IMR-90 (cell line): ENCODE data around the gene BCL2L11. TPM values are rescaled to one million over a fixed set of nuclear protein-coding genes. Genes with fewer than 3 reads are reported as not detected.

Experiments used
- ATAC-seq: fragments of 200-7000 bp; cut with Tn5 transposase; 2 replicates; pipeline ENCODE4 v1.9.1; 2020; ENCODE audit warnings: low read depth, mild to moderate bottlenecking, moderate library complexity
- BruUV-seq: library from RNA; stranded (reverse); fragments of 400-500 nt; replicated peaks from 2 replicates; lab custom pipeline; 2021; lab: Mats Ljungman, UMichigan
- CTCF ChIA-PET: fragments of 300-600 bp; formaldehyde crosslinking; extraction: SDS; loops from one replicate; lab custom pipeline; 2021; ENCODE audit warnings: antibody characterized with exemption; lab: Yijun Ruan, JAX
- POLR2A ChIA-PET: fragments of 300-600 bp; sonication (Branson Sonifier 250); formaldehyde crosslinking; loops from one replicate; lab custom pipeline; 2022; ENCODE audit warnings: antibody characterized with exemption; ENCODE audit not compliant: unreplicated experiment; lab: Charles Lee
- DNase-seq: peaks from one replicate; pipeline ENCODE4 v3.0.0; 2013
- H2AFZ ChIP-seq: replicated peaks from 2 replicates; pipeline ENCODE3; 2013; ENCODE audit warnings: low read length, mild to moderate bottlenecking; ENCODE audit not compliant: poor library complexity
- H2AK5ac ChIP-seq: 2 replicates; pipeline ENCODE4 v1.6.1; 2013; ENCODE audit warnings: low read depth, low read length, inconsistent platforms
- H2AK9ac ChIP-seq: replicated peaks from 2 replicates; pipeline ENCODE3; 2013; ENCODE audit warnings: mild to moderate bottlenecking, low read depth, low read length, moderate library complexity; ENCODE audit not compliant: poor library complexity
- H2BK120ac ChIP-seq: 2 replicates; pipeline ENCODE4 v1.6.1; 2013; ENCODE audit warnings: low read depth, low read length, inconsistent platforms
- H2BK15ac ChIP-seq: 3 replicates; pipeline ENCODE4 v1.6.1; 2013; ENCODE audit warnings: low read depth, low read length, inconsistent platforms
- H2BK20ac ChIP-seq: 2 replicates; pipeline ENCODE4 v1.6.1; 2013; ENCODE audit warnings: low read depth, mild to moderate bottlenecking, inconsistent platforms, low read length, moderate library complexity
- H2BK5ac ChIP-seq: 2 replicates; pipeline ENCODE4 v1.6.1; 2013; ENCODE audit warnings: mild to moderate bottlenecking, low read depth, low read length, inconsistent platforms; ENCODE audit not compliant: poor library complexity, severe bottlenecking
- H3K14ac ChIP-seq: replicated peaks from 2 replicates; pipeline ENCODE4 v1.6.1; 2013; ENCODE audit warnings: low read depth, low read length, inconsistent platforms
- H3K18ac ChIP-seq: 2 replicates; pipeline ENCODE4 v1.6.1; 2013; ENCODE audit warnings: low read depth, low read length, control low read depth
- H3K23ac ChIP-seq: 2 replicates; pipeline ENCODE4 v1.6.1; 2013; ENCODE audit warnings: low read depth, low read length, inconsistent platforms
- H3K27ac ChIP-seq: 2 replicates; pipeline ENCODE4 v1.5.1; 2013; ENCODE audit warnings: mild to moderate bottlenecking, control low read depth, low read length; ENCODE audit not compliant: insufficient read depth
- H3K27me3 ChIP-seq: 2 replicates; pipeline ENCODE4 v1.6.1; 2013; ENCODE audit warnings: low read length; ENCODE audit not compliant: control insufficient read depth, insufficient read depth
- H3K36me3 ChIP-seq: 2 replicates; pipeline ENCODE4 v1.6.1; 2013; ENCODE audit warnings: low read length, mixed read lengths; ENCODE audit not compliant: control insufficient read depth, insufficient read depth
- H3K4ac ChIP-seq: 2 replicates; pipeline ENCODE4 v1.6.1; 2013; ENCODE audit warnings: low read depth, low read length, inconsistent platforms
- H3K4me1 ChIP-seq: 2 replicates; pipeline ENCODE4 v1.6.1; 2013; ENCODE audit warnings: low read length, mixed read lengths; ENCODE audit not compliant: control insufficient read depth, insufficient read depth
- H3K4me2 ChIP-seq: 2 replicates; pipeline ENCODE4 v1.6.1; 2013; ENCODE audit warnings: low read depth, mild to moderate bottlenecking, control low read depth, low read length, moderate library complexity
- H3K4me3 ChIP-seq: 2 replicates; pipeline ENCODE4 v1.5.1; 2013; ENCODE audit warnings: low read depth, mild to moderate bottlenecking, control low read depth, low read length, moderate library complexity; ENCODE audit not compliant: insufficient read depth
- H3K56ac ChIP-seq: 2 replicates; pipeline ENCODE4 v1.6.1; 2013; ENCODE audit warnings: low read length, inconsistent platforms; ENCODE audit not compliant: insufficient read depth; ENCODE audit errors: extremely low read depth
- H3K79me1 ChIP-seq, 2 experiments: 2 replicates each; pipeline ENCODE4 v1.6.1; 2013; ENCODE audit warnings: low read length in 2 of 2, inconsistent platforms in 1 of 2, low read depth in 1 of 2
- H3K9ac ChIP-seq: 2 replicates; pipeline ENCODE4 v1.6.1; 2013; ENCODE audit warnings: low read depth, low read length, control low read depth
- H3K9me1 ChIP-seq: 2 replicates; pipeline ENCODE4 v1.6.1; 2013; ENCODE audit warnings: low read length, inconsistent platforms; ENCODE audit not compliant: insufficient read depth
- H3K9me3 ChIP-seq: 2 replicates; pipeline ENCODE4 v1.6.1; 2013; ENCODE audit warnings: low read length; ENCODE audit not compliant: control insufficient read depth, insufficient read depth
- H4K20me1 ChIP-seq: 2 replicates; pipeline ENCODE4 v1.6.1; 2013; ENCODE audit warnings: low read length, inconsistent platforms; ENCODE audit not compliant: insufficient read depth
- H4K5ac ChIP-seq: 2 replicates; pipeline ENCODE4 v1.6.1; 2013; ENCODE audit warnings: mild to moderate bottlenecking, low read depth, low read length, control low read depth
- H4K8ac ChIP-seq, 2 experiments: 2 replicates each; pipeline ENCODE4 v1.6.1; 2013; ENCODE audit warnings: low read depth in 2 of 2, low read length in 2 of 2, control low read depth in 1 of 2, inconsistent platforms in 1 of 2
- H4K91ac ChIP-seq: 2 replicates; pipeline ENCODE4 v1.6.1; 2013; ENCODE audit warnings: low read depth, low read length, inconsistent platforms; ENCODE audit not compliant: insufficient read depth
- BHLHE40 ChIP-seq: fragments of 150-350 bp; IDR thresholded peaks from 2 replicates; pipeline ENCODE4 v1.6.1; 2016; ENCODE audit warnings: mild to moderate bottlenecking, low read depth, low read length
- CHD1 ChIP-seq: IDR thresholded peaks from 2 replicates; pipeline ENCODE4 v1.6.1; 2012; ENCODE audit warnings: low read depth, low read length, improper control_type of control experiment
- MAZ ChIP-seq: IDR thresholded peaks from 2 replicates; pipeline ENCODE4 v1.6.1; 2012; ENCODE audit warnings: low read depth, mild to moderate bottlenecking, low read length, improper control_type of control experiment, moderate library complexity, borderline replicate concordance
- NFE2L2 ChIP-seq: fragments of 150-350 bp; IDR thresholded peaks from 2 replicates; pipeline ENCODE4 v1.6.1; 2016; ENCODE audit warnings: low read depth, mild to moderate bottlenecking, low read length
- POLR2A ChIP-seq: IDR thresholded peaks from 2 replicates; pipeline ENCODE4 v1.6.1; 2012; ENCODE audit warnings: mild to moderate bottlenecking, low read depth, low read length
- RAD21 ChIP-seq: IDR thresholded peaks from 2 replicates; pipeline ENCODE4 v1.6.1; 2012; ENCODE audit warnings: low read length, improper control_type of control experiment
- RCOR1 ChIP-seq: IDR thresholded peaks from 2 replicates; pipeline ENCODE4 v1.6.1; 2012; ENCODE audit warnings: mild to moderate bottlenecking, low read length, improper control_type of control experiment; ENCODE audit not compliant: insufficient replicate concordance
- RFX5 ChIP-seq: IDR thresholded peaks from 2 replicates; pipeline ENCODE4 v1.8.0; 2012; ENCODE audit warnings: low read depth, mild to moderate bottlenecking, low read length, moderate library complexity
- WGBS, 2 experiments: methylation state at CpG; one replicate each; pipeline versions ENCODE4 v1.1.5 to v1.1.7; 2013; ENCODE audit warnings: missing lambda C conversion rate in 2 of 2; ENCODE audit not compliant: insufficient read length in 1 of 2; ENCODE audit errors: extremely low coverage in 2 of 2; 5-methylcytosine and 5-hydroxymethylcytosine counted together
- dilution Hi-C: fragments of 300-500 bp; cut with HindIII; formaldehyde crosslinking; loops from one replicate; pipeline ENCODE4 v1.14.3; 2018; ENCODE audit warnings: low sequenced_read_pairs; ENCODE audit not compliant: unreplicated experiment
- in situ Hi-C: fragments of 300-500 bp; cut with MboI; formaldehyde crosslinking; loops from 3 replicates; pipeline ENCODE4 v1.14.3; 2019; ENCODE audit warnings: low sequenced_read_pairs, inconsistent platforms, mixed read lengths
- intact Hi-C: fragments of 100-400 bp; cut with micrococcal nuclease; formaldehyde crosslinking; loops from 2 replicates; pipeline ENCODE4 v1.10.0; 2022
- polyA plus RNA-seq, 3 experiments: library from polyadenylated mRNA; depleted of rRNA; stranded (reverse); fragments of >200 nt; gene quantifications; 2 replicates each; pipeline ENCODE4 v1.2.3, GENCODE V29; 2012; ENCODE audit warnings: low replicate concordance in 1 of 3
- total RNA-seq: library from RNA; depleted of rRNA; stranded (reverse); fragments of >200 nt; gene quantifications from 2 replicates; pipeline ENCODE4 v1.2.3, GENCODE V29; 2012
- TF ChIP-seq, protein P1 (sequence below): conservative IDR thresholded peaks from 2 replicates; pipeline ENCODE4 v1.5.1; 2012; ENCODE audit warnings: mild to moderate bottlenecking, low read depth, low read length, improper control_type of control experiment

Gene BCL2L11
- total and polyA plus RNA-seq, 2 of the 4 experiments (the other 2 are of a cell fraction) = 1.1 to 1.7 TPM

DNA sequence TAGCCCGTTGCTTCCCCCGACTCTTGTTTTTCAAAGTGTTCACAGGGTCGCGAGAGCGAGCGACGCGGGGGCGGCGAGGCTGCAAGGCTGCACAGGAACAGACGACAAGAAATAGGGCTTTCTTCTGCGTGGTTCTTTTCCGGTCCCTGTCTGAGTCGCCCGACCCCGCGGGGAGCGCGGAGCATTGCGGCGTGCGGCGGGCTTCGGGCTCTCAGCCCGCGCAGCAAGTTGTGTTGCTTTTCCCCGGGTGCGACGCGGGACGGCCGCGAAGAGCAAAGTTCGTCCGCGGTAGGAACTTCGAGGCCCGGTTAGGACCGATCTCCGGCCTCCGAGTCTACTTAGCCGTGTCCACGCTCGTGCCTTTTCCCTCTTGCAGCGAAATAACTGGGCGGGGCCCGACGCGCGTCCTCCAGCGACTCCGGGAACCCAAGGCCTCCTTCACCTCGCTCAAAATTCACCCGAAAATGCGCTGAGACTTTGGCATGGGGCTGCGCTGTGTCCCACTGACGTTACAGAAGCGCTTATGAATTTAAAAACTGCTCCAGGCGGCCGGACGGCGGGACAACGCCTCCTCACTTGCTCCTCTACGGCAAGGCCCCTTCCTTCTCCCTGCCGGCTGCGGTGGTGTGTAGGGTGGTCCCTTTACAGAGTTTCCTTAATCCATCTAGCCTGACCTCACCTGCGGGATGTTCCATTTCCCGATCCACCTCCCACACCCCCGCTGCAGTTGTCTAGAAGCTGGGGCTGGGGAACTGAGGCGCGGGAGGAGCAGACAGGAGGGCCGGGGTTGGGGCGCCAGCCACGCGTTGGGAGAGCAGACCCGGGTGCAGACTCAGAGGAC lies 1.5 kb upstream of the BCL2L11 start:
- peak overlapping the region; percentile 57 for H2AFZ ChIP-seq
- H4K8ac ChIP-seq = no peak overlapping the region
- H2AK5ac ChIP-seq = no peak overlapping the region
- no peak overlapping the region for H3K4ac ChIP-seq
- H3K9me1 ChIP-seq = no peaks in the 10 kb centered on the region
- no peak overlapping the region for H2BK15ac ChIP-seq
- H3K9ac ChIP-seq = no peak overlapping the region
- no peak overlapping the region for H2BK20ac ChIP-seq
- intact Hi-C loops (no loop called here), in situ Hi-C loops (loop anchor here (5.0 to 10.0 kb wide), 2 partner anchors 556 to 583 kb away; no protein-coding TSS in a partner anchor), dilution Hi-C loops (no loop called here)
- H3K4me1 ChIP-seq = peaks cover 2% of the 10 kb centered on the region
- no peak for ATAC-seq
- no peak overlapping the region for H3K27ac ChIP-seq
- H3K23ac ChIP-seq = no peak overlapping the region
- H4K91ac ChIP-seq = no peak overlapping the region
- H2AK9ac ChIP-seq = no peak overlapping the region
- no peak overlapping the region for H4K5ac ChIP-seq
- CTCF ChIA-PET = no interaction called here
- H3K36me3 ChIP-seq = peaks cover 3% of the 10 kb centered on the region; the same call in 1 of the 2 replicates
- H3K27me3 ChIP-seq = peaks cover 20% of the 10 kb centered on the region
- POLR2A ChIA-PET = no interaction called here
- no TSS peak for BruUV-seq
- H3K18ac ChIP-seq = no peak overlapping the region
- no peak overlapping the region for H2BK5ac ChIP-seq
- 36% methylated on average over 43 of the region's 76 CpGs; no CpG with 5 or more reads in 1 of the 2 experiments for WGBS, 2 experiments
- H3K4me3 ChIP-seq = no peak overlapping the region
- peaks cover 0 to 8% of the 10 kb centered on the region in 2 experiments; a peak in 1 of 4 replicates for H3K79me1 ChIP-seq
- no peak overlapping the region for H3K56ac ChIP-seq
- peaks cover 3% of the 10 kb centered on the region; the same call in 1 of the 2 replicates for H3K9me3 ChIP-seq
- no peak overlapping the region for H2BK120ac ChIP-seq
- H3K14ac ChIP-seq = no peak overlapping the region
- H3K4me2 ChIP-seq = no peak overlapping the region
- TF ChIP-seq NFE2L2 = no peak
- no peak for TF ChIP-seq RAD21
- no peak for TF ChIP-seq RCOR1
- no peak for TF ChIP-seq MAZ
- no peak for TF ChIP-seq POLR2A
- no peak for TF ChIP-seq CHD1
- TF ChIP-seq, protein P1, sequence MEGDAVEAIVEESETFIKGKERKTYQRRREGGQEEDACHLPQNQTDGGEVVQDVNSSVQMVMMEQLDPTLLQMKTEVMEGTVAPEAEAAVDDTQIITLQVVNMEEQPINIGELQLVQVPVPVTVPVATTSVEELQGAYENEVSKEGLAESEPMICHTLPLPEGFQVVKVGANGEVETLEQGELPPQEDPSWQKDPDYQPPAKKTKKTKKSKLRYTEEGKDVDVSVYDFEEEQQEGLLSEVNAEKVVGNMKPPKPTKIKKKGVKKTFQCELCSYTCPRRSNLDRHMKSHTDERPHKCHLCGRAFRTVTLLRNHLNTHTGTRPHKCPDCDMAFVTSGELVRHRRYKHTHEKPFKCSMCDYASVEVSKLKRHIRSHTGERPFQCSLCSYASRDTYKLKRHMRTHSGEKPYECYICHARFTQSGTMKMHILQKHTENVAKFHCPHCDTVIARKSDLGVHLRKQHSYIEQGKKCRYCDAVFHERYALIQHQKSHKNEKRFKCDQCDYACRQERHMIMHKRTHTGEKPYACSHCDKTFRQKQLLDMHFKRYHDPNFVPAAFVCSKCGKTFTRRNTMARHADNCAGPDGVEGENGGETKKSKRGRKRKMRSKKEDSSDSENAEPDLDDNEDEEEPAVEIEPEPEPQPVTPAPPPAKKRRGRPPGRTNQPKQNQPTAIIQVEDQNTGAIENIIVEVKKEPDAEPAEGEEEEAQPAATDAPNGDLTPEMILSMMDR = no peak
- TF ChIP-seq RFX5 = no peak
- no peak for TF ChIP-seq BHLHE40
- H4K20me1 ChIP-seq = peaks cover 18% of the 10 kb centered on the region
- no peak for DNase-seq
